HG03558 (cell line): ENCODE measurements around the gene ARSB.
"Not testable (repeated sequence)": the region's sequence is repeated elsewhere in the genome, so short reads cannot be mapped to it uniquely, and the experiment has no call there.

Experiments
- ATAC-seq: cut with Tn5 transposase; IDR thresholded peaks from one replicate; pipeline ENCODE4 v1.9.1; 2021; ENCODE audit warnings: moderate number of reproducible peaks; ENCODE audit not compliant: unreplicated experiment; ENCODE audit errors: extremely low read depth

The ARSB gene

GRCh38 chr5:78734950-78735349 lies 250.2 kb downstream of the ARSB start:
- ATAC-seq: no peak

- ATAC-seq: no peak
These were observed 250.8 kb downstream of the ARSB start for GRCh38 chr5:78734094-78734845.

- ATAC-seq: not testable (repeated sequence)
These were observed 252.4 kb downstream of the ARSB start for GRCh38 chr5:78732721-78733120.

GRCh38 chr5:78731884-78732283 lies 253.2 kb downstream of the ARSB start:
- no peak for ATAC-seq

- no peak for ATAC-seq
These were observed 254.6 kb downstream of the ARSB start for GRCh38 chr5:78730300-78731094.

GRCh38 chr5:78727786-78728761 lies 257.0 kb downstream of the ARSB start:
- ATAC-seq: peak; percentile 65
